Occipital lobe (tissue), 2 donors: Measurements from ENCODE around the gene ELF1. TPM values are rescaled to one million over a fixed set of nuclear protein-coding genes. Genes with fewer than 3 reads are reported as not detected.

ENCODE experiments used
- DNase-seq: peaks from one replicate; lab custom pipeline; 2025; lab: John Stamatoyannopoulos, UW
- total RNA-seq: library from RNA; depleted of rRNA; stranded (reverse); fragments of >200 nt; gene quantifications from one replicate; pipeline ENCODE4 v1.2.3, GENCODE V29; 2014

The ELF1 gene
- 11.9 TPM for total RNA-seq

GRCh38 chr13:41019011-41019487 is at the start of gene ELF1:
Gene ELF1 (minus strand): TSS chr13:41019316. CDS start chr13:40982054, 37,262 bp downstream.
- no peak for DNase-seq

- no peak for DNase-seq
Measured at GRCh38 chr13:41065078-41065477, 46.0 kb upstream of the ELF1 start.

- DNase-seq: no peak
Measured at GRCh38 chr13:41064493-41064892, 45.4 kb upstream of the ELF1 start.

- no peak for DNase-seq
Measured at GRCh38 chr13:41061914-41062837, 43.1 kb upstream of the ELF1 start.

- DNase-seq: peak; percentile 95
Measured at GRCh38 chr13:41061075-41061913, 42.2 kb upstream of the ELF1 start, which contains the start of gene WBP4. Gene WBP4 (plus strand): TSS chr13:41061509. CDS start chr13:41061674, 165 bp downstream.

- DNase-seq: peak; percentile 78
Measured at GRCh38 chr13:41060724-41061074, 41.6 kb upstream of the ELF1 start.

GRCh38 chr13:41060082-41060723 is 41.1 kb upstream of the ELF1 start:
- DNase-seq: peak; percentile 81

- no peak for DNase-seq
Measured at GRCh38 chr13:41059456-41060081, 40.5 kb upstream of the ELF1 start.

GRCh38 chr13:41058295-41059070 is 39.4 kb upstream of the ELF1 start:
- DNase-seq: no peak

GRCh38 chr13:41056826-41057711 is 38.0 kb upstream of the ELF1 start:
- DNase-seq: no peak

- DNase-seq: no peak
Measured at GRCh38 chr13:41056194-41056593, 37.1 kb upstream of the ELF1 start.

- no peak for DNase-seq
Measured at GRCh38 chr13:41054919-41055619, 36.0 kb upstream of the ELF1 start.

- DNase-seq: no peak
Measured at GRCh38 chr13:41054212-41054877, 35.2 kb upstream of the ELF1 start.

GRCh38 chr13:41053384-41053826 is 34.3 kb upstream of the ELF1 start:
- no peak for DNase-seq

GRCh38 chr13:41052441-41052840 is 33.3 kb upstream of the ELF1 start:
- no peak for DNase-seq

- no peak for DNase-seq
Measured at GRCh38 chr13:41049480-41050440, 30.6 kb upstream of the ELF1 start.

GRCh38 chr13:41048640-41049039 is 29.5 kb upstream of the ELF1 start:
- DNase-seq: no peak
